Heart left ventricle (tissue), 16 donors: ENCODE results near the gene USP14. TPM values are rescaled to one million over a fixed set of nuclear protein-coding genes. Genes with fewer than 3 reads are reported as not detected.

Source experiments
- ATAC-seq, 4 donors: fragments of 200-7000 bp; cut with Tn5 transposase; one replicate each; pipeline ENCODE4 v1.9.1; 2020 to 2022; ENCODE audit warnings: moderate library complexity in 4 of 4, mild to moderate bottlenecking in 3 of 4, moderate number of reproducible peaks in 1 of 4
- DNase-seq, 5 donors: peaks; one replicate each; pipeline ENCODE4 v3.0.0-alpha.2; 2020
- H3K27ac ChIP-seq, 12 donors: fragments of 200-600 bp; sonication (generic) in 4 of 12; one replicate each; pipeline versions ENCODE4 v1.5.0 to v1.8.0; 2016 to 2022; ENCODE audit warnings: mild to moderate bottlenecking in 2 of 12
- H3K27me3 ChIP-seq, 9 donors: fragments of 200-600 bp; sonication (generic) in 2 of 9; one replicate each; pipeline versions ENCODE4 v1.5.1 to v1.8.0; 2016 to 2022; ENCODE audit warnings: mild to moderate bottlenecking in 3 of 9
- H3K36me3 ChIP-seq, 9 donors: fragments of 200-600 bp; sonication (generic) in 2 of 9; one replicate each; pipeline versions ENCODE4 v1.5.0 to v1.8.0; 2018 to 2022; ENCODE audit warnings: mild to moderate bottlenecking in 2 of 9
- H3K4me1 ChIP-seq, 12 donors: fragments of 200-600 bp; sonication (generic) in 4 of 12; one replicate each; pipeline versions ENCODE4 v1.5.0 to v1.8.0; 2016 to 2022; ENCODE audit warnings: mild to moderate bottlenecking in 3 of 12
- H3K4me3 ChIP-seq, 12 donors: fragments of 200-600 bp; sonication (generic) in 4 of 12; one replicate each; pipeline versions ENCODE4 v1.5.0 to v1.8.0; 2017 to 2022; ENCODE audit warnings: mild to moderate bottlenecking in 9 of 12, moderate library complexity in 4 of 12
- H3K9me3 ChIP-seq, 12 donors: fragments of 200-600 bp; sonication (generic) in 4 of 12; one replicate each; pipeline versions ENCODE4 v1.5.0 to v1.8.0; 2016 to 2022; ENCODE audit warnings: mild to moderate bottlenecking in 1 of 12
- CTCF ChIP-seq, 12 donors: fragments of 200-600 bp; sonication (generic) in 4 of 12; IDR thresholded peaks; one replicate each; pipeline versions ENCODE4 v1.5.0 to v1.8.0; 2018 to 2022; ENCODE audit warnings: antibody characterized with exemption in 12 of 12, mild to moderate bottlenecking in 5 of 12
- POLR2A ChIP-seq, 2 donors: fragments of 450-650 bp; IDR thresholded peaks; one replicate each; pipeline ENCODE4 v1.6.1; 2017; ENCODE audit warnings: antibody characterized with exemption in 2 of 2, mild to moderate bottlenecking in 2 of 2, moderate library complexity in 2 of 2
- WGBS, 4 donors: extraction: QIAGEN DNeasy Blood & Tissue Kit in 2 of 4; methylation state at CpG; one replicate each; pipeline versions ENCODE4 v1.1.5 to v1.1.7; 2013 to 2018; 5-methylcytosine and 5-hydroxymethylcytosine counted together
- intact Hi-C, 10 donors: fragments of 100-400 bp; cut with DNase I; formaldehyde crosslinking; loops; one replicate each; pipeline versions ENCODE4 v1.11.1 to v1.14.2; 2022
- polyA plus RNA-seq, 2 donors: library from polyadenylated mRNA; stranded (reverse); fragments of 200-250 nt; gene quantifications; one replicate each; pipeline ENCODE4 v1.2.3, GENCODE V29; 2013
- total RNA-seq, 9 donors: library from RNA; depleted of rRNA in 2 of 9; stranded (reverse); fragments of >200 nt in 2 of 9; fragmentation: NEBNext Ultra II Directional in 3 of 9; extraction: Animal tissue kit (Norgen Biotek cat#: 25700) in 3 of 9; gene quantifications; one replicate each; pipeline versions ENCODE4 v1.1.0 to v1.2.4, GENCODE V29; 2016 to 2023
- donor health status: ischemic (EF 13 %, LVEDD 7.1; RV severe dilation, severe dysfunction).
- donor health status: healthy with polysubstance abuse.
- donor health status: DM: no; HTN: yes; CAD: no.
- donor health status: DM: no; HTN: no; CAD: no.
- donor health status: ischemic (EF 25% LVEDD 6.9; RV normal size, moderate dysfunction).
- donor health status: ischemic (EF 25% LVEDD 5.7; RV mildly dilated, moderate dysfunction).
- donor health status: healthy.
- donor health status: DM: yes; HTN: yes; CAD: no.
- donor health status: ischemic (EF 35%, LVEDD 5.7; RV mildly dilated, moderate dysfunction).
- donor health status: nonischemic (EF 11% LVEDD 7.7; RV severe dilation, severe dysfunction).
- donor health status: DM: yes; HTN: yes; CAD: no.
- donor health status: PGD.
- donor health status: ischemic (EF 29% LVEDD 5.4; RV normal size, mild dysfunction).
- donor health status: nonischemic (EF 23%, LVEDD 6.1; RV moderate dilation, normal function).

Gene USP14
- total and polyA plus RNA-seq, 11 donors, result 16.5 to 61.5 (median 47.7) TPM

DNA sequence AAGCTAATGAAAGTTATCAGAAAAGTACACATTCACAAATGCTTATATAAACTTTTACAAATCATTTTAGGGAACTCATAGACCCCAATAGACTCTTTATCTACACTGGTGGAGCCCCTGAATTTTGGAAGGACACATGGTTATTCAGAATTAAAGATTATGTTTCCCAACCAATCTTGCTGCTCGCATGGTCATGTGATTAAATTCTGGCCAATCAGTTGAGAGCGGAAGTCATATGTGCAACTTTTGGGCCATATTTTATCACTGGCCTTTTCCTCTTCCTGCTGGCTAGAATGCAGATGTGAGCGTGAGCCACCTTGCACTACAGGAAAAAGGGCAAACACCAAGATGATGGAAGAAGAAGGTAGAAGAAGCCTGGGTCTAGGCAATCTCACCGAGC, 89.7 kb downstream of the USP14 start:
- 81 to 96% (median 93%) methylated on average over 4 of the region's 4 CpGs for WGBS, 4 donors
- no peak overlapping the region for H3K4me3 ChIP-seq
- ATAC-seq (no peak), DNase-seq (no peak)
- TF ChIP-seq POLR2A (IDR thresholded peaks at IDR 0.05) (no peak), CTCF (IDR thresholded peaks at IDR 0.05) (no peak)
- H3K36me3 ChIP-seq, result peaks cover 0 to 99% (median 88%) of the 10 kb centered on the region in 9 donors
- intact Hi-C loops, result no loop called here
- H3K27ac ChIP-seq, result no peak overlapping the region
- H3K4me1 ChIP-seq, result no peaks in the 10 kb centered on the region
- H3K9me3 ChIP-seq, result no peaks in the 10 kb centered on the region
- H3K27me3 ChIP-seq, result no peaks in the 10 kb centered on the region

- WGBS, 4 donors, result 84 to 97% (median 93%) methylated on average over 2 of the region's 2 CpGs
Measured at GRCh38 chr18:250685-251084, 92.3 kb downstream of the USP14 start.

GRCh38 chr18:251572-251971, 93.2 kb downstream of the USP14 start:
- 88 to 99% (median 98%) methylated on average over 5 of the region's 5 CpGs for WGBS, 4 donors
- Histone ChIP-seq H3K36me3 (peaks cover 0 to 100% (median 93%) of the 10 kb centered on the region in 9 donors), H3K4me3 (no peak overlapping the region), H3K9me3 (no peaks in the 10 kb centered on the region), H3K27ac (no peak overlapping the region), H3K4me1 (no peaks in the 10 kb centered on the region), H3K27me3 (no peaks in the 10 kb centered on the region)
- no peak for TF ChIP-seq POLR2A (IDR thresholded peaks at IDR 0.05)
- no peak for TF ChIP-seq CTCF (IDR thresholded peaks at IDR 0.05)
- ATAC-seq (no peak), DNase-seq (no peak)
- intact Hi-C loops, result no loop called here

More at GRCh38 chr18:250685-251084, 92.3 kb downstream of the USP14 start:
- Histone ChIP-seq H3K27me3 (no peaks in the 10 kb centered on the region), H3K9me3 (no peaks in the 10 kb centered on the region), H3K4me1 (no peaks in the 10 kb centered on the region), H3K27ac (no peak overlapping the region), H3K36me3 (peaks cover 0 to 100% (median 93%) of the 10 kb centered on the region in 9 donors), H3K4me3 (no peak overlapping the region)
- no peak for DNase-seq
- TF ChIP-seq POLR2A (IDR thresholded peaks at IDR 0.05) (no peak), CTCF (IDR thresholded peaks at IDR 0.05) (no peak)
- intact Hi-C loops, result no loop called here
- no peak for ATAC-seq

GRCh38 chr18:253121-253520, 94.8 kb downstream of the USP14 start:
- Histone ChIP-seq H3K4me3 (no peak overlapping the region), H3K27me3 (no peaks in the 10 kb centered on the region), H3K9me3 (no peaks in the 10 kb centered on the region), H3K27ac (no peak overlapping the region), H3K4me1 (no peaks in the 10 kb centered on the region), H3K36me3 (peaks cover 0 to 100% (median 93%) of the 10 kb centered on the region in 9 donors)
- ATAC-seq, result no peak
- intact Hi-C loops, result no loop called here
- TF ChIP-seq CTCF (IDR thresholded peaks at IDR 0.05) (no peak), POLR2A (IDR thresholded peaks at IDR 0.05) (no peak)
- DNase-seq, result no peak
- 89 to 93% (median 91%) methylated on average over 1 of the region's 1 CpG for WGBS, 4 donors
